Hepatocyte (in vitro differentiated cells): ENCODE data around the gene MBTPS1.

ENCODE experiments used
- EZH2 ChIP-seq: fragments of 200-600 bp; sonication (generic); IDR thresholded peaks from 2 replicates; pipeline ENCODE4 v1.6.1; 2016; ENCODE audit warnings: antibody characterized with exemption, mild to moderate bottlenecking, borderline replicate concordance
- TF ChIP-seq, protein P1 (sequence below): fragments of 200-600 bp; sonication (generic); IDR thresholded peaks from 2 replicates; pipeline ENCODE4 v1.5.1; 2016; ENCODE audit warnings: antibody characterized with exemption, mild to moderate bottlenecking; ENCODE audit not compliant: poor library complexity

DNA sequence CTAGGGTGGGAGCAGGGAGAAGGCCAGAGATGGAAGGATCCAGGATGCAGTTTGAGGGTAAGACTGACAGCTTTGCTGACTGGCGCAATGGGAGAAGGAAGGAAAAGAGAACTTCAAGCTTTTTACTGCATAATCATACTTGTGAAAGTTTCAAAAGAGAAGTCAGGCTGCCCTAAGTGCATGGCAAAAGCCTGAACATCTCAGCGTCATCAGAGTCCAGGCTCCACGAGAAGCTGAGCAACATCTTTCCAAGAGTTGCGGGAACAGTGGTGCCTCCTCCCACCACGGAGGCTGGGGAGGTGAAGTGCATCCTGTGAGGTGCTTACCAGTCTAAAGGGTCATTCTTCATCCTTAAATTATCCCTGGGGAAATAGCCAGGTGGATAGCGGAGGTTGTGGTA, 47.2 kb downstream of the MBTPS1 start:
- TF ChIP-seq EZH2: no peak
- TF ChIP-seq, protein P1, sequence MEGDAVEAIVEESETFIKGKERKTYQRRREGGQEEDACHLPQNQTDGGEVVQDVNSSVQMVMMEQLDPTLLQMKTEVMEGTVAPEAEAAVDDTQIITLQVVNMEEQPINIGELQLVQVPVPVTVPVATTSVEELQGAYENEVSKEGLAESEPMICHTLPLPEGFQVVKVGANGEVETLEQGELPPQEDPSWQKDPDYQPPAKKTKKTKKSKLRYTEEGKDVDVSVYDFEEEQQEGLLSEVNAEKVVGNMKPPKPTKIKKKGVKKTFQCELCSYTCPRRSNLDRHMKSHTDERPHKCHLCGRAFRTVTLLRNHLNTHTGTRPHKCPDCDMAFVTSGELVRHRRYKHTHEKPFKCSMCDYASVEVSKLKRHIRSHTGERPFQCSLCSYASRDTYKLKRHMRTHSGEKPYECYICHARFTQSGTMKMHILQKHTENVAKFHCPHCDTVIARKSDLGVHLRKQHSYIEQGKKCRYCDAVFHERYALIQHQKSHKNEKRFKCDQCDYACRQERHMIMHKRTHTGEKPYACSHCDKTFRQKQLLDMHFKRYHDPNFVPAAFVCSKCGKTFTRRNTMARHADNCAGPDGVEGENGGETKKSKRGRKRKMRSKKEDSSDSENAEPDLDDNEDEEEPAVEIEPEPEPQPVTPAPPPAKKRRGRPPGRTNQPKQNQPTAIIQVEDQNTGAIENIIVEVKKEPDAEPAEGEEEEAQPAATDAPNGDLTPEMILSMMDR: no peak
